Measurements from ENCODE around the gene SLC25A51. TPM values are rescaled to one million over a fixed set of nuclear protein-coding genes. Genes with fewer than 3 reads are reported as not detected.

The SLC25A51 gene
- total RNA-seq, 1 donor from 2014 or later = 63.7 TPM

GRCh38 chr9:37949576-37949975 is 45.6 kb upstream of the SLC25A51 start:
- no peak for TF ChIP-seq CTCF (IDR thresholded peaks at IDR 0.05; ENCODE audit: insufficient read depth, low read length, severe bottlenecking)
- FAIRE-seq (no peak), DNase-seq (ENCODE audit: low read depth) (peak; percentile 65)
- Histone ChIP-seq H3K4me3 (ENCODE audit: low read depth, low read length) (no peak overlapping the region), H3K36me3 (ENCODE audit: control insufficient read depth, insufficient read depth, low read length) (peaks cover 17% of the 10 kb centered on the region), H3K27me3 (ENCODE audit: control insufficient read depth, insufficient read depth, low read length) (no peaks in the 10 kb centered on the region)

GRCh38 chr9:37948417-37948980 is 44.6 kb upstream of the SLC25A51 start:
- FAIRE-seq (no peak), DNase-seq (ENCODE audit: low read depth) (no peak)
- Histone ChIP-seq H3K36me3 (ENCODE audit: control insufficient read depth, insufficient read depth, low read length) (peaks cover 17% of the 10 kb centered on the region), H3K4me3 (ENCODE audit: low read depth, low read length) (no peak overlapping the region), H3K27me3 (ENCODE audit: control insufficient read depth, insufficient read depth, low read length) (no peaks in the 10 kb centered on the region)
- no peak for TF ChIP-seq CTCF (IDR thresholded peaks at IDR 0.05; ENCODE audit: insufficient read depth, low read length, severe bottlenecking)

GRCh38 chr9:37947977-37948376 is 44.0 kb upstream of the SLC25A51 start:
- peaks cover 17% of the 10 kb centered on the region for H3K36me3 ChIP-seq (ENCODE audit: control insufficient read depth, insufficient read depth, low read length)
- peak; percentile 68 for DNase-seq (ENCODE audit: low read depth)
- TF ChIP-seq CTCF (IDR thresholded peaks at IDR 0.05; ENCODE audit: insufficient read depth, low read length, severe bottlenecking) = no peak
- no peak for FAIRE-seq
- H3K4me3 ChIP-seq (ENCODE audit: low read depth, low read length) = no peak overlapping the region
- H3K27me3 ChIP-seq (ENCODE audit: control insufficient read depth, insufficient read depth, low read length) = no peaks in the 10 kb centered on the region

- no peak for FAIRE-seq
- peaks cover 19% of the 10 kb centered on the region for H3K36me3 ChIP-seq (ENCODE audit: control insufficient read depth, insufficient read depth, low read length)
- no peak for TF ChIP-seq CTCF (IDR thresholded peaks at IDR 0.05; ENCODE audit: insufficient read depth, low read length, severe bottlenecking)
Observed at GRCh38 chr9:37947471-37947870, 43.5 kb upstream of the SLC25A51 start.

GRCh38 chr9:37946971-37947370 is 43.0 kb upstream of the SLC25A51 start:
- no peaks in the 10 kb centered on the region for H3K27me3 ChIP-seq (ENCODE audit: control insufficient read depth, insufficient read depth, low read length)
- H3K4me3 ChIP-seq (ENCODE audit: low read depth, low read length) = no peak overlapping the region
- peaks cover 19% of the 10 kb centered on the region for H3K36me3 ChIP-seq (ENCODE audit: control insufficient read depth, insufficient read depth, low read length)
- FAIRE-seq = no peak
- no peak for DNase-seq (ENCODE audit: low read depth)
- no peak for TF ChIP-seq CTCF (IDR thresholded peaks at IDR 0.05; ENCODE audit: insufficient read depth, low read length, severe bottlenecking)

More at GRCh38 chr9:37947471-37947870, 43.5 kb upstream of the SLC25A51 start:
- Histone ChIP-seq H3K27me3 (ENCODE audit: control insufficient read depth, insufficient read depth, low read length) (no peaks in the 10 kb centered on the region), H3K4me3 (ENCODE audit: low read depth, low read length) (no peak overlapping the region)
- DNase-seq (ENCODE audit: low read depth) = no peak

GRCh38 chr9:37946041-37946440 is 42.1 kb upstream of the SLC25A51 start:
- H3K27me3 ChIP-seq (ENCODE audit: control insufficient read depth, insufficient read depth, low read length) = no peaks in the 10 kb centered on the region
- DNase-seq (ENCODE audit: low read depth) = no peak
- peaks cover 20% of the 10 kb centered on the region for H3K36me3 ChIP-seq (ENCODE audit: control insufficient read depth, insufficient read depth, low read length)
- no peak for FAIRE-seq
- TF ChIP-seq CTCF (IDR thresholded peaks at IDR 0.05; ENCODE audit: insufficient read depth, low read length, severe bottlenecking) = no peak
- H3K4me3 ChIP-seq (ENCODE audit: low read depth, low read length) = no peak overlapping the region

Data from bronchial epithelial cell (primary cell).